Stimulated activated CD8-positive, alpha-beta memory T cell treated with anti-CD3 and anti-CD28 coated beads, Interleukin-7, amount 100 ng/mL, for 48 hours (primary cell): Measurements from ENCODE around the gene ELFN1.

Source experiments
- DNase-seq, 2 donors: peaks; one replicate each; pipeline ENCODE4 v3.0.0-alpha.2; 2020; ENCODE audit warnings: low read depth in 1 of 2; ENCODE audit errors: extremely low read depth in 1 of 2

The ELFN1 gene

GRCh38 chr7:1721047-1721690 lies 51.1 kb downstream of the ELFN1 start:
- no peak for DNase-seq

- DNase-seq: no peak
Observed at GRCh38 chr7:1723254-1723653, 53.2 kb downstream of the ELFN1 start.

GRCh38 chr7:1724118-1724910 lies 54.2 kb downstream of the ELFN1 start:
- no peak for DNase-seq

GRCh38 chr7:1725199-1725690 lies 55.2 kb downstream of the ELFN1 start:
- DNase-seq: no peak

- DNase-seq: no peak
Observed at GRCh38 chr7:1725766-1726630, 55.9 kb downstream of the ELFN1 start.

GRCh38 chr7:1727079-1727478 lies 57.0 kb downstream of the ELFN1 start:
- DNase-seq: no peak

GRCh38 chr7:1727812-1728570 lies 57.9 kb downstream of the ELFN1 start:
- DNase-seq: no peak

- DNase-seq: no peak
Observed at GRCh38 chr7:1729183-1729582, 59.1 kb downstream of the ELFN1 start.

- DNase-seq: no peak
Observed at GRCh38 chr7:1729773-1730172, 59.7 kb downstream of the ELFN1 start.

GRCh38 chr7:1732072-1732471 lies 62.0 kb downstream of the ELFN1 start:
- no peak for DNase-seq

- no peak for DNase-seq
Observed at GRCh38 chr7:1732645-1733044, 62.6 kb downstream of the ELFN1 start.

GRCh38 chr7:1733206-1733907 lies 63.3 kb downstream of the ELFN1 start:
- no peak for DNase-seq

GRCh38 chr7:1733908-1734730 lies 64.0 kb downstream of the ELFN1 start:
- no peak for DNase-seq

- no peak for DNase-seq
Observed at GRCh38 chr7:1735262-1735661, 65.2 kb downstream of the ELFN1 start.

GRCh38 chr7:1735806-1736483 lies 65.9 kb downstream of the ELFN1 start:
- no peak for DNase-seq

- no peak for DNase-seq
Observed at GRCh38 chr7:1736484-1736817, 66.4 kb downstream of the ELFN1 start.

GRCh38 chr7:1736830-1737229 lies 66.8 kb downstream of the ELFN1 start:
- no peak for DNase-seq

- DNase-seq: no peak
Observed at GRCh38 chr7:1737523-1737922, 67.4 kb downstream of the ELFN1 start.

GRCh38 chr7:1737956-1738355 lies 67.9 kb downstream of the ELFN1 start:
- DNase-seq: no peak
